ENCODE results near the gene TRABD2A.

The TRABD2A gene

GRCh38 chr2:84882775-84883550 lies 2.1 kb upstream of the TRABD2A start:
- no peak for TF ChIP-seq CTCF (IDR thresholded peaks at IDR 0.05; ENCODE audit: low read depth, low read length)

GRCh38 chr2:84882414-84882738 lies 1.5 kb upstream of the TRABD2A start:
- no peak overlapping the region; the same call in 1 of the 2 replicates for H3K4me3 ChIP-seq (ENCODE audit: low read depth, low read length)
- no peak for TF ChIP-seq CTCF (IDR thresholded peaks at IDR 0.05; ENCODE audit: low read depth, low read length)

More at GRCh38 chr2:84882775-84883550, 2.1 kb upstream of the TRABD2A start:
- no peak overlapping the region for H3K4me3 ChIP-seq (ENCODE audit: low read depth, low read length)

- peak overlapping the region; percentile 80 for H3K4me3 ChIP-seq (ENCODE audit: low read depth, low read length)
- TF ChIP-seq CTCF (IDR thresholded peaks at IDR 0.05; ENCODE audit: low read depth, low read length), result peak; percentile 49
These were observed 913 bp upstream of the TRABD2A start for GRCh38 chr2:84881581-84882413.

GRCh38 chr2:84880395-84880644 lies 564 bp downstream of the TRABD2A start:
- peak overlapping the region; percentile 80 for H3K4me3 ChIP-seq (ENCODE audit: low read depth, low read length)
- TF ChIP-seq CTCF (IDR thresholded peaks at IDR 0.05; ENCODE audit: low read depth, low read length), result no peak

- H3K4me3 ChIP-seq (ENCODE audit: low read depth, low read length), result peak overlapping the region; percentile 80
- TF ChIP-seq CTCF (IDR thresholded peaks at IDR 0.05; ENCODE audit: low read depth, low read length), result no peak
These were observed 1.1 kb downstream of the TRABD2A start for GRCh38 chr2:84879584-84880394.

- no peak for TF ChIP-seq CTCF (IDR thresholded peaks at IDR 0.05; ENCODE audit: low read depth, low read length)
- peak overlapping the region; percentile 80 for H3K4me3 ChIP-seq (ENCODE audit: low read depth, low read length)
These were observed 1.8 kb downstream of the TRABD2A start for GRCh38 chr2:84878896-84879583.
